Panc1 (cell line): ENCODE measurements around the gene TBRG4. TPM values are rescaled to one million over a fixed set of nuclear protein-coding genes. Genes with fewer than 3 reads are reported as not detected.

Source experiments
- ATAC-seq: fragments of 200-7000 bp; cut with Tn5 transposase; 2 replicates; pipeline ENCODE4 v1.9.1; 2020; ENCODE audit warnings: mild to moderate bottlenecking, moderate library complexity
- BruUV-seq: library from RNA; stranded (reverse); fragments of 400-500 nt; replicated peaks from 2 replicates; lab custom pipeline; 2021; lab: Mats Ljungman, UMichigan
- CTCF ChIA-PET: fragments of 300-600 bp; sonication (Branson Sonifier 250); formaldehyde crosslinking; loops from one replicate; lab custom pipeline; 2022; ENCODE audit warnings: antibody characterized with exemption; lab: Charles Lee
- POLR2A ChIA-PET: fragments of 300-600 bp; sonication (Branson Sonifier 250); formaldehyde crosslinking; loops from one replicate; lab custom pipeline; 2022; ENCODE audit warnings: antibody characterized with exemption; lab: Charles Lee
- DNase-seq: peaks from one replicate; pipeline ENCODE4 v3.0.0-alpha.2; 2010; ENCODE audit warnings: low read depth, low spot score
- H3K27ac ChIP-seq: 2 replicates; pipeline ENCODE4 v1.5.1; 2011; ENCODE audit warnings: mild to moderate bottlenecking, low read length, inconsistent platforms
- H3K27me3 ChIP-seq: fragments of 200-500 bp; sonication (Bioruptor generic); 2 replicates; pipeline ENCODE4 v1.6.0; 2014; ENCODE audit warnings: low read length, inconsistent platforms; ENCODE audit not compliant: control insufficient read depth, insufficient read depth
- H3K36me3 ChIP-seq: fragments of 200-500 bp; sonication (Bioruptor generic); 2 replicates; pipeline ENCODE4 v1.5.1; 2014; ENCODE audit warnings: inconsistent platforms, mild to moderate bottlenecking, low read length, moderate library complexity; ENCODE audit not compliant: control insufficient read depth, insufficient read depth
- H3K4me1 ChIP-seq: 2 replicates; pipeline ENCODE4 v1.5.1; 2011; ENCODE audit warnings: inconsistent platforms, mild to moderate bottlenecking, low read length, moderate library complexity; ENCODE audit not compliant: control insufficient read depth, insufficient read depth
- H3K4me3 ChIP-seq, 2 experiments: 2 replicates each; pipeline ENCODE4 v1.5.1; 2011 to 2012; ENCODE audit warnings: low read depth in 2 of 2, low read length in 2 of 2, mild to moderate bottlenecking in 2 of 2, inconsistent platforms in 1 of 2, moderate library complexity in 1 of 2
- H3K9me3 ChIP-seq: fragments of 200-500 bp; sonication (Bioruptor generic); 2 replicates; pipeline ENCODE4 v1.5.1; 2014; ENCODE audit warnings: low read depth, mild to moderate bottlenecking, inconsistent platforms, low read length, moderate library complexity; ENCODE audit not compliant: control insufficient read depth, insufficient read depth
- POLR2AphosphoS5 ChIP-seq: IDR thresholded peaks from 2 replicates; pipeline ENCODE4 v1.6.1; 2012; ENCODE audit warnings: mild to moderate bottlenecking, low read depth, low read length, moderate library complexity
- SIN3A ChIP-seq: IDR thresholded peaks from 2 replicates; pipeline ENCODE4 v1.6.1; 2012; ENCODE audit warnings: low read depth, mild to moderate bottlenecking, low read length, moderate library complexity, borderline replicate concordance; ENCODE audit not compliant: insufficient read depth
- TCF7L2 ChIP-seq: IDR thresholded peaks from 2 replicates; pipeline ENCODE4 v1.6.1; 2011; ENCODE audit warnings: mild to moderate bottlenecking, low read depth, low read length, inconsistent platforms
- in situ Hi-C: cut with HindIII; loops from 2 replicates; pipeline ENCODE4 v1.10.0; 2016; ENCODE audit warnings: low sequenced_read_pairs, low pct_unique_long_range_greater_than_20kb
- intact Hi-C: fragments of 100-400 bp; cut with micrococcal nuclease; formaldehyde crosslinking; loops from one replicate; pipeline ENCODE4 v1.10.0; 2022; ENCODE audit not compliant: unreplicated experiment
- total RNA-seq: library from RNA; stranded (reverse); gene quantifications from one replicate; pipeline ENCODE4 v1.2.1, GENCODE V29; 2021; ENCODE audit not compliant: unreplicated experiment
- TF ChIP-seq, protein P1 (sequence below): fragments of 450-650 bp; IDR thresholded peaks from 2 replicates; pipeline ENCODE4 v1.5.1; 2017; ENCODE audit warnings: mild to moderate bottlenecking
- TF ChIP-seq, protein P2 (sequence below), 2 experiments: IDR thresholded peaks; 2 replicates each; pipeline ENCODE4 v1.6.1; 2011 to 2012; ENCODE audit warnings: low read depth in 2 of 2, control low read depth in 1 of 2, low read length in 1 of 2, mild to moderate bottlenecking in 1 of 2, moderate library complexity in 1 of 2; ENCODE audit not compliant: insufficient read depth in 1 of 2

Gene TBRG4
- total RNA-seq, 1 experiment from 2014 or later = 149 TPM

DNA sequence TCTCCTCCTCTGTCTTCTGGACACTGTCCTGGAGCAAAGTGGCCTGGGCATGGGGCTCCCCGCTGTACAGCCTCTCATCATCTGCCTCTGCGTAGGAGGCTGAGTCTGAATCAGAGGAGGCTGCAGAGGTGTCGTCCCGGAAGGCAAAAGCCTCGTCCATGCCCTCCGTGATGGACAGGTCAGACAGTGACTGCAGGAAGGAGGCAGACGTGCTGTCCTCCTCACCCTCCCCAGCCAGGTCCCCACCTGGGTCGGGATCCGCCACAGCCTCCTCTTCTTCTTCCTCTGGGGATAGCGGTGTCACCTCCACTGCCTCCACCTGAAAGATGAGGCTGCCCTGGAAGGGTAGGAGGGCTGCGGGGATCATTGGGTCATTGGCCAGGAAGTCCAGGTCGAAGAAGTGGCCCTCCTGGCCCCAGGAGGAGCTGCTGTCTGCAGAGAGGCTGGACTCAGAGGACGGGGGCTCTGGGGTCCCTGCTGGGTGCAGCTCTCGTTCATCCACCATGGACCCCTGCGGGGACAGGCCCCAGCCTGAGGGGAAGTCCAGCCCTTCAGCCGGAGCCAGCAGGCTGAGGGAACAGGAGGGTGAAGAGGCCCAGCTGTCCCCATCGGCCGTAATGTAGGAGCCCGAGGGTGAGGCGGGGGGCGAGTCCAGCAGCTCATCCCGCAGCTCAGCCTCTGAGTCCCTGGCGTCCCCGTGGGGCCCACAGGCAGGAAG is 26.4 kb downstream of the TBRG4 start:
- ChIA-PET POLR2A (interaction anchor here (0.6 kb wide), 1 partner anchor 36 kb away, joined by 4 read pairs; no protein-coding TSS in a partner anchor), CTCF (no interaction called here)
- ATAC-seq = no peak
- DNase-seq = no peak
- in situ Hi-C loops (no loop called here), intact Hi-C loops (no loop called here)
- H3K9me3 ChIP-seq = no peaks in the 10 kb centered on the region
- no peak overlapping the region for H3K27ac ChIP-seq
- no peaks in the 10 kb centered on the region for H3K36me3 ChIP-seq
- 0 out of 2 replicates have a peak, but pooled peaks cover 2% of the 10 kb centered on the region for H3K27me3 ChIP-seq
- no peak overlapping the region for H3K4me3 ChIP-seq
- no TSS peak for BruUV-seq
- no peaks in the 10 kb centered on the region for H3K4me1 ChIP-seq
- TF ChIP-seq, protein P1, sequence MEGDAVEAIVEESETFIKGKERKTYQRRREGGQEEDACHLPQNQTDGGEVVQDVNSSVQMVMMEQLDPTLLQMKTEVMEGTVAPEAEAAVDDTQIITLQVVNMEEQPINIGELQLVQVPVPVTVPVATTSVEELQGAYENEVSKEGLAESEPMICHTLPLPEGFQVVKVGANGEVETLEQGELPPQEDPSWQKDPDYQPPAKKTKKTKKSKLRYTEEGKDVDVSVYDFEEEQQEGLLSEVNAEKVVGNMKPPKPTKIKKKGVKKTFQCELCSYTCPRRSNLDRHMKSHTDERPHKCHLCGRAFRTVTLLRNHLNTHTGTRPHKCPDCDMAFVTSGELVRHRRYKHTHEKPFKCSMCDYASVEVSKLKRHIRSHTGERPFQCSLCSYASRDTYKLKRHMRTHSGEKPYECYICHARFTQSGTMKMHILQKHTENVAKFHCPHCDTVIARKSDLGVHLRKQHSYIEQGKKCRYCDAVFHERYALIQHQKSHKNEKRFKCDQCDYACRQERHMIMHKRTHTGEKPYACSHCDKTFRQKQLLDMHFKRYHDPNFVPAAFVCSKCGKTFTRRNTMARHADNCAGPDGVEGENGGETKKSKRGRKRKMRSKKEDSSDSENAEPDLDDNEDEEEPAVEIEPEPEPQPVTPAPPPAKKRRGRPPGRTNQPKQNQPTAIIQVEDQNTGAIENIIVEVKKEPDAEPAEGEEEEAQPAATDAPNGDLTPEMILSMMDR = no peak
- TF ChIP-seq TCF7L2 (no peak), POLR2AphosphoS5 (no peak), SIN3A (no peak)
- TF ChIP-seq, protein P2, sequence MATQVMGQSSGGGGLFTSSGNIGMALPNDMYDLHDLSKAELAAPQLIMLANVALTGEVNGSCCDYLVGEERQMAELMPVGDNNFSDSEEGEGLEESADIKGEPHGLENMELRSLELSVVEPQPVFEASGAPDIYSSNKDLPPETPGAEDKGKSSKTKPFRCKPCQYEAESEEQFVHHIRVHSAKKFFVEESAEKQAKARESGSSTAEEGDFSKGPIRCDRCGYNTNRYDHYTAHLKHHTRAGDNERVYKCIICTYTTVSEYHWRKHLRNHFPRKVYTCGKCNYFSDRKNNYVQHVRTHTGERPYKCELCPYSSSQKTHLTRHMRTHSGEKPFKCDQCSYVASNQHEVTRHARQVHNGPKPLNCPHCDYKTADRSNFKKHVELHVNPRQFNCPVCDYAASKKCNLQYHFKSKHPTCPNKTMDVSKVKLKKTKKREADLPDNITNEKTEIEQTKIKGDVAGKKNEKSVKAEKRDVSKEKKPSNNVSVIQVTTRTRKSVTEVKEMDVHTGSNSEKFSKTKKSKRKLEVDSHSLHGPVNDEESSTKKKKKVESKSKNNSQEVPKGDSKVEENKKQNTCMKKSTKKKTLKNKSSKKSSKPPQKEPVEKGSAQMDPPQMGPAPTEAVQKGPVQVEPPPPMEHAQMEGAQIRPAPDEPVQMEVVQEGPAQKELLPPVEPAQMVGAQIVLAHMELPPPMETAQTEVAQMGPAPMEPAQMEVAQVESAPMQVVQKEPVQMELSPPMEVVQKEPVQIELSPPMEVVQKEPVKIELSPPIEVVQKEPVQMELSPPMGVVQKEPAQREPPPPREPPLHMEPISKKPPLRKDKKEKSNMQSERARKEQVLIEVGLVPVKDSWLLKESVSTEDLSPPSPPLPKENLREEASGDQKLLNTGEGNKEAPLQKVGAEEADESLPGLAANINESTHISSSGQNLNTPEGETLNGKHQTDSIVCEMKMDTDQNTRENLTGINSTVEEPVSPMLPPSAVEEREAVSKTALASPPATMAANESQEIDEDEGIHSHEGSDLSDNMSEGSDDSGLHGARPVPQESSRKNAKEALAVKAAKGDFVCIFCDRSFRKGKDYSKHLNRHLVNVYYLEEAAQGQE (IDR thresholded peaks at IDR 0.05; ENCODE audit: insufficient read depth in 1 of 2, low read depth in 2 of 2, low read length in 1 of 2) = no peak

DNA sequence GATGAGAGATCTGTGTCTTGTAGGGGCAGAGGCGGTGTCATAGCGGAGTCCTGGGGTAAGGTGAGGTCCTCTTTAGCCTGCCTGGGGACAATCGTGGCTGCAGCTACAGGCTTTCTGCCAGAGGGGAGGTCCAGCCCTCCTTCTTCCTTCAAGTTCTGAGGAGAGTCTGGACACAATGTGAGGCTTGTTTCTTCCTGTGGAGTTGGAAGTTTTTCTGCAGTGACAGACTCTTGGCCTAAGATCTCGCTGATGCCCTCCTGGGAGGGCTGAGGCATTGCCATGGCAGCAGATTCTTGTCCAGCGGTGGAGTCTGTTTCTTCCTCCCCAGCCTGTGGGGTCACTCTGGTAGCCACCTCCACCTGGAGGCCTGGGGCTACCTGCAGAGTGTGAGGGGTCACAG is 27.2 kb downstream of the TBRG4 start:
- POLR2A ChIA-PET = no interaction called here
- in situ Hi-C loops = no loop called here
- H3K27me3 ChIP-seq = no peaks in the 10 kb centered on the region
- H3K4me1 ChIP-seq = no peaks in the 10 kb centered on the region
- ATAC-seq = no peak
- no TSS peak for BruUV-seq
- DNase-seq = no peak
- no peak for TF ChIP-seq POLR2AphosphoS5
- no peaks in the 10 kb centered on the region for H3K9me3 ChIP-seq
- H3K4me3 ChIP-seq = no peak overlapping the region
- H3K27ac ChIP-seq = no peak overlapping the region
- intact Hi-C loops = no loop called here
- H3K36me3 ChIP-seq = no peaks in the 10 kb centered on the region
- CTCF ChIA-PET = no interaction called here

DNA sequence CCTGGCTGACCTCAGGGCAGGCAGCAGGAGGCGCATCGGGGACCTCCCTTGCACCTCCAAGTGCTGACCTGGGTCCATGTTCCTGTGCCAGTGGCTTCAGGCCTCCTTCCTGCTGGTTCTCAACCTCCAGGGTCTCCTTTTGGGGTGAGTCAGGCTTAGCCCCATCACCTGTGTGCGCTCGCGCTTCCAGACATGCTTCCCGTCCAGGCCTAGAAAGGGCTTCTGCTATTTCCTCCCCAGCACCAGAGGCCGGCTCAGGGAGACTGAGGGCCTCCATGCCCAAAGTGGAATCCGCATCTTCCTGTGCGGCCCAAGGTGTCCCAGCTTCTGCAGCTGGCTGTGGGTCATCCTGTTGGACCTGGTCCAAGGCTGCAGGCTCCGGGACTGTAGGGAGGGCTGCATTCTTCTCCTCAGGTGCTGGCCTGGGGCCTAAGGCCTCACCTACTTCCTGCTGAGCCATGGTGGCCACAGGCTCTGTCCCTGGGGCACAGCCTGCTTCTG is 28.6 kb downstream of the TBRG4 start:
- no peak for TF ChIP-seq SIN3A
- TF ChIP-seq TCF7L2 = no peak
- TF ChIP-seq, protein P1 = no peak
- TF ChIP-seq POLR2AphosphoS5 = no peak
- TF ChIP-seq, protein P2 (IDR thresholded peaks at IDR 0.05; ENCODE audit: insufficient read depth in 1 of 2, low read depth in 2 of 2, low read length in 1 of 2) = no peak
- no peak for DNase-seq

More for the DNA sequence above, 28.6 kb downstream of the TBRG4 start:
- H3K4me1 ChIP-seq = no peaks in the 10 kb centered on the region
- intact Hi-C loops = no loop called here
- H3K9me3 ChIP-seq = no peaks in the 10 kb centered on the region
- H3K36me3 ChIP-seq = no peaks in the 10 kb centered on the region
- in situ Hi-C loops = no loop called here
- H3K4me3 ChIP-seq = no peak overlapping the region
- BruUV-seq = no TSS peak
- peak; percentile 1; the same call in 1 of the 2 replicates for ATAC-seq
- no peak overlapping the region for H3K27ac ChIP-seq
- no peaks in the 10 kb centered on the region for H3K27me3 ChIP-seq
- ChIA-PET POLR2A (no interaction called here), CTCF (no interaction called here)
